HG03135 (cell line): ENCODE measurements around the gene CCBE1.
"Not testable (repeated sequence)": the region's sequence is repeated elsewhere in the genome, so short reads cannot be mapped to it uniquely, and the experiment has no call there.

Experiments
- ATAC-seq: cut with Tn5 transposase; IDR thresholded peaks from one replicate; pipeline ENCODE4 v1.9.1; 2021; ENCODE audit warnings: mild to moderate bottlenecking, moderate library complexity; ENCODE audit not compliant: unreplicated experiment

The CCBE1 gene

DNA sequence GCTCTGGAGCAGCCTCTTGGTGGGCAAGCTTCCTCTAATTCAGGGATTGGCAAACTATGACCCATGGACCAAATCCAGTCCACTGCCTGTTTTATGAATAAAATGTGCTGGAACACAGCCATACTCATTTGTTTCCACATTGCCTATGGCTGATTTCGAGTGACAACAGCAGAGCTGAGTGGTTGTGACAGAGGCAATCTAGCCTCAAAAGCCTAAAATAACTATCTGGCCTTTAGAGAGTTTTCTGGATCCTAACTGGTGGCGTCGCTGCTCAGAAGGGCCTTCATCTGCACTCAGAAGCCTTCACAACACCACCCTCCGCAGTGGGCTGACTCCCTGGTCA is 147.1 kb downstream of the CCBE1 start:
- no peak for ATAC-seq

- no peak for ATAC-seq
Measured at GRCh38 chr18:59549503-59550173, 147.6 kb downstream of the CCBE1 start.

GRCh38 chr18:59547581-59548182 is 149.5 kb downstream of the CCBE1 start:
- ATAC-seq = no peak

DNA sequence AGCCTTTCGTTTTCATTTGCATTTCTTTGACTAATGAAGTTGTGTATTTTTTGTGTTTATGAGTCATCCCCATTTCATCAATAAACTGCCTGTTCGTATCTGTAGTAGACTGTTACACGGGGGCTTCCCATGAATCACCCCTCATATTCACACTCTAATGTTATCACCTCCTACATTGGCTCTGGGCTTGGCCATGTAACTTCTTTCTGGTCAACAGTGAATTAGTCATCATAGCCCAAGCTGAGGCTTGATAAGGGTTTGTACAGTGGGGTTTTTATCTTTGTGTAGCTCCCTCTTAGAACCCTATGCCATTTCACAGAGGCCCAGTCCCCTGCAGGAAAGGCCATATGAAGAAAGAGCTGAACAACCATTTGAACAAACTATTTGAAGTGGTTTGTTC is 151.0 kb downstream of the CCBE1 start:
- ATAC-seq = no peak

GRCh38 chr18:59540780-59541179 is 156.4 kb downstream of the CCBE1 start:
- ATAC-seq = no peak

GRCh38 chr18:59540346-59540745 is 156.9 kb downstream of the CCBE1 start:
- ATAC-seq = no peak

GRCh38 chr18:59539108-59539507 is 158.1 kb downstream of the CCBE1 start:
- ATAC-seq = no peak

- ATAC-seq = no peak
Measured at GRCh38 chr18:59537579-59537978, 159.6 kb downstream of the CCBE1 start.

- no peak for ATAC-seq
Measured at GRCh38 chr18:59536166-59536565, 161.1 kb downstream of the CCBE1 start.

GRCh38 chr18:59535055-59535454 is 162.2 kb downstream of the CCBE1 start:
- no peak for ATAC-seq

- ATAC-seq = no peak
Measured at GRCh38 chr18:59528866-59529265, 168.4 kb downstream of the CCBE1 start.

DNA sequence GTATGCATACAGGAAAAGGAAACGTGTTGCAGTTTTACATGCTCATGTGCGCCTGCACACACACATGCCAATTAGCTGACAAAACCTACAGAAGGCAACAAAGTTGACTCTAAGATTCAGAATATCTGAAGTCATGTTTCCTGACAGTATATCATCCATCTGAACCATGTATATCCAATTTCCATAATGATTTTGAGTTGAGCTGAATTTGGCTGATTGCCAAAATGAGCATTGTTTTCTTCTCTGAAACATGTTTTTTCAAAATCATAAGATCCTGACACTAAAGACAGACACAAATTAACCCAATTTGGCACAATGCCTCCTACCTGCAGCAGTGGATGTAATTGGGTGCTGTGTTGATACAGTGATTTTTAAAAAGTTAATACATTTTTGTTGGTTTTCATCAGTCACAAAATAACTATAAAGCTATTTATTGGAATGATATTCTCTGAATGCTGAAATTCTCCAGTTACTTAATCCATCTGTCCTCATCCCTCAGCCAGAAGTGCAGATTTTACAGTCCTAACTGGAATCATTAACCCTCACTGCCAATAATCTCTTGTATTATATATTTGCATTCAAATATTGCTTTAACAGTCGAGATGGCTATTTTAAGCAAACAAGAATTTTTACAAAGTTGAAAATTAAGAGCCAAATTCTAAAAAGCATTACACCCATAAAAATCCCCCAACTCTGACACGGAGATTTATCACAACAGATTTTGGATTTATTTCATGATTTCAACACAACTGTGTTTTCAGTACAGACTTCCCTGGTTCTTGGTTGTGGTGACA is 176.5 kb downstream of the CCBE1 start:
- ATAC-seq = no peak

GRCh38 chr18:59518705-59519104 is 178.5 kb downstream of the CCBE1 start:
- ATAC-seq = no peak

DNA sequence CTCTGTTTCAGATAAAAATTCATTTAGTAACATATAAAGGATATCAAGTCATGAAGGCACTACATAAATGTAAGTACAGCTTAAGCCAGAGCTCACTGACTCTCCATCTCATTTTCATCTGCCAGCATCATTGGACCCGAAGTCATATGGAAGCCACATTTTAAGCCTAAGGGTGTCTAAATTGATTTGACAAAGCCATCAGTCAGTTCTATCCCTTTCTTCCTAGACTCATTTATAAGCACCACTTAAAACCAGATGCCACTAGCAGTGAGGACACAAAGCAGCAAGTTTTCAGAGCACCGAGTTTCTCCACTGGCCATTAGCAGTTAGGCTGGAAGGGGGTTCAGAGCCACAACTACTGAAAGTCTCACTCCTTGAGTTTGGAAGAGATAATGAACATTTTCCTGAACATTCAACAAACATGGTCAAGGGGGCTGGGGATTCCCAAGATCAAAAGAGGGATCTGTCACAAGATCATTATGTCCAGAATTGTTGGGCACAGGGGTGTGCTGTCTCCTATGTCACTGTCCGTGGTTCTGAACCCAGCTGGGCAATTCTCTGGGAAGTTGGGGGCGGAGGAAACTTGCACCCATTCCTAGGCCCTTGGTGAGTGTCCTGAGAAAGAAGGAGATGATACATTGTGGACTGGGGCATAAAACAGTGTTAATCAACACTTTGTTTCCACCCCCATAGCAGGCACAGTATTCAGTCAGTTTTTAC is 179.6 kb downstream of the CCBE1 start:
- no peak for ATAC-seq

- no peak for ATAC-seq
Measured at GRCh38 chr18:59516356-59517155, 180.7 kb downstream of the CCBE1 start.

DNA sequence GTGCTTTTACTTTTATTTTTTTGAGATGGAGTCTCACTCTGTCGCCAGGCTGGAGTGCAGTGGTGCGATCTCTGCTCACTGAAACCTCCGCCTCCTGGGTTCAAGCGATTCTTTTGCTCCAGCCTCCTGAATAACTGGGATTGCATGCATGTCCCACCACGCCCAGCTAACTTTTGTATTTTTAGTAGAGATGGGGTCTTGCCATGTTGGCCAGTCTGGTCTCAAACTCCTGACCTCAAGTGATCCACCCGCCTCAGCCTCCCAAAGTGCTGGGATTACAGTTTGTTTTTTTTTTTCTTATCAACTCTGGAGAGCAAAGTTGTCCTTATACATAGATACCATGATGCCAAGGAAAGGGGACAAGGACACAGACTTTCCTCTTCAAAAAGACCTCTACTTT is 181.3 kb downstream of the CCBE1 start:
- ATAC-seq = not testable (repeated sequence)

GRCh38 chr18:59515147-59515546 is 182.1 kb downstream of the CCBE1 start:
- ATAC-seq = no peak

GRCh38 chr18:59514203-59514602 is 183.0 kb downstream of the CCBE1 start:
- no peak for ATAC-seq

GRCh38 chr18:59512025-59512755 is 185.0 kb downstream of the CCBE1 start:
- no peak for ATAC-seq
